Lower lobe of right lung (tissue), 2 donors: ENCODE data around the gene ZFHX3. TPM values are rescaled to one million over a fixed set of nuclear protein-coding genes. Genes with fewer than 3 reads are reported as not detected.

Source experiments
- ATAC-seq, 2 donors: fragments of 200-7000 bp; cut with Tn5 transposase; one replicate each; pipeline ENCODE4 v1.9.1; 2020 to 2022; ENCODE audit warnings: mild to moderate bottlenecking in 2 of 2, moderate library complexity in 2 of 2
- DNase-seq: peaks from one replicate; pipeline ENCODE4 v3.0.0-alpha.2; 2020
- H3K27ac ChIP-seq: fragments of 200-600 bp; one replicate; pipeline ENCODE4 v1.8.0; 2022
- H3K27me3 ChIP-seq: fragments of 200-600 bp; one replicate; pipeline ENCODE4 v1.8.0; 2022; ENCODE audit warnings: low read depth
- H3K36me3 ChIP-seq: fragments of 200-600 bp; one replicate; pipeline ENCODE4 v1.8.0; 2022; ENCODE audit warnings: mild to moderate bottlenecking
- H3K4me1 ChIP-seq: fragments of 200-600 bp; one replicate; pipeline ENCODE4 v1.8.0; 2022
- H3K4me3 ChIP-seq: fragments of 200-600 bp; one replicate; pipeline ENCODE4 v1.8.0; 2022; ENCODE audit warnings: mild to moderate bottlenecking
- H3K9me3 ChIP-seq: fragments of 200-600 bp; one replicate; pipeline ENCODE4 v1.8.0; 2022
- CTCF ChIP-seq: fragments of 200-600 bp; IDR thresholded peaks from one replicate; pipeline ENCODE4 v1.8.0; 2022; ENCODE audit warnings: antibody characterized with exemption, mild to moderate bottlenecking
- intact Hi-C: fragments of 100-400 bp; cut with DNase I; formaldehyde crosslinking; loops from one replicate; pipeline ENCODE4 v1.11.0; 2022
- total RNA-seq: library from RNA; stranded (reverse); fragmentation: NEBNext Ultra II Directional; extraction: Animal tissue kit (Norgen Biotek cat#: 25700); gene quantifications from one replicate; pipeline ENCODE4 v1.2.1, GENCODE V29; 2021
- donor health status: DM: no; HTN: yes; CAD: no; lungs with severe emphysema.

Gene ZFHX3
- total RNA-seq, 1 donor from 2014 or later, result 29.3 TPM

DNA sequence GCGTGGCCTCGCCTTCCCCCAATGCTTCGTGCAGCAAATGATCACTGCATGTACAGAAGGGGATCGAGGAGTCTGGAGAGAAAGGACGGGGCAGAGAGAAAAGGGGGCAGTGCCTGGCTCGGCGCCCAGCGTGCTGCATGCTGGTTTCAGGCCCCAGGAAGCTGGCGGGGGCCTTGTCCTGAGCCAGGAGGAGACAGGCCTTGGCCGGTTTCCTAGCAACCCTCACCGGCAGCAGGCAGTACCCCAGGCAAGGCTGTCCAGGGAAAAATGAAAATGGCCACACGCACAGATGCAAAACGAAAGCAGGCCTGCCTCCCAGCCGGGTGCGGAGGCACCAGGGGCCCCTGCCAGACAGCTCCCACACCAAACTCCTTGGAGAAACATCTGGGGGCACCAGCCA, 126.3 kb downstream of the ZFHX3 start:
- DNase-seq, result no peak
- H3K27ac ChIP-seq, result no peak overlapping the region

DNA sequence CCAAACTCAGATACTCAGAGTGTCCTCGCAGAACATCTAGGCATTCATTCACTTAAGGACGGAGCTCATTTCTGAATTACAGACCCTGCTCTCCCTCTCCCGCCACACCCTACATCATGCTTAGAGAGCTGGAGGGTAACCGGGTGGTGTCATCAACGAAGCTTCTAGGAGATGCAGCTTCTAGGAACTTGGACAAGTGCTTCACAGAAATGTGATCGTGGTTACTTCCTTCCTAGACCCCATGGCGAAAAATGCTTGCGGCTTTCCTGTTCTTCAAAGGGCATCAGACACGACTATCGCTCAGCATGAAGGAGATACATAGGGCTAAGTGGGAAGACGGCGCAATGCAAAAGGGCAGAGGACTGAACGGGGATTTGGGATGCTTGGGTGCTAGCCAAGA, 126.8 kb downstream of the ZFHX3 start:
- Histone ChIP-seq H3K9me3 (no peaks in the 10 kb centered on the region), H3K27ac (no peak overlapping the region), H3K36me3 (no peaks in the 10 kb centered on the region), H3K4me3 (no peak overlapping the region), H3K27me3 (no peaks in the 10 kb centered on the region), H3K4me1 (peaks cover 24% of the 10 kb centered on the region)
- DNase-seq (no peak), ATAC-seq (peak; percentile 38 to 54)
- TF ChIP-seq CTCF, result no peak
- intact Hi-C loops, result no loop called here

More for the DNA sequence above, 126.3 kb downstream of the ZFHX3 start:
- TF ChIP-seq CTCF, result no peak
- no peaks in the 10 kb centered on the region for H3K27me3 ChIP-seq
- no peak overlapping the region for H3K4me3 ChIP-seq
- intact Hi-C loops, result no loop called here
- H3K36me3 ChIP-seq, result no peaks in the 10 kb centered on the region
- peaks cover 24% of the 10 kb centered on the region for H3K4me1 ChIP-seq
- H3K9me3 ChIP-seq, result no peaks in the 10 kb centered on the region
- no peak for ATAC-seq

- Histone ChIP-seq H3K27me3 (no peaks in the 10 kb centered on the region), H3K9me3 (no peaks in the 10 kb centered on the region), H3K4me1 (peaks cover 8% of the 10 kb centered on the region), H3K27ac (no peak overlapping the region), H3K36me3 (no peaks in the 10 kb centered on the region), H3K4me3 (no peak overlapping the region)
- ATAC-seq, result no peak
- intact Hi-C loops, result no loop called here
- no peak for TF ChIP-seq CTCF
- DNase-seq, result no peak
Measured at GRCh38 chr16:72917051-72917450, 130.9 kb downstream of the ZFHX3 start.

DNA sequence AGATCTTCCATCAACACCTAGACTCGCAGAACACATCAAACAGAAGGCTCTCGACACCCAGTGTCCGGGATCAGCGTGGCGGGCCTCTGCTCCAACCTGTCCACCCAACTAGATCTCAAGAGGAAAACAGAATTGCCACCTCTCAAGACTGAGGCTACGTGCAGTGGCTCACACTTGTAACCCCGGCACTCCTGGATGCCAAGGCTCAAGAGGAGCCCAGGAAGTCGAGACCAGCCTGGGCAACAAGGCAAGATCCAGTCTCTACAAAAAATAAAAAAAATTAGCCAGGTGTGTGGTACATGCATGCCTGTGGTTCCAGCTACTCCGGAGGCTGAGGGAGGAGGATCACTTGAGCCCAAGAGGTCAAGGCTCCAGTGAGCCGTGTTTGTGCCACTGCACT, 132.6 kb downstream of the ZFHX3 start:
- H3K36me3 ChIP-seq, result no peaks in the 10 kb centered on the region
- no peaks in the 10 kb centered on the region for H3K9me3 ChIP-seq
- no peak overlapping the region for H3K27ac ChIP-seq
- peak; percentile 18 to 62 for ATAC-seq
- DNase-seq, result no peak
- H3K4me1 ChIP-seq, result no peaks in the 10 kb centered on the region
- TF ChIP-seq CTCF, result no peak
- no peak overlapping the region for H3K4me3 ChIP-seq
- no peaks in the 10 kb centered on the region for H3K27me3 ChIP-seq
- intact Hi-C loops, result no loop called here

DNA sequence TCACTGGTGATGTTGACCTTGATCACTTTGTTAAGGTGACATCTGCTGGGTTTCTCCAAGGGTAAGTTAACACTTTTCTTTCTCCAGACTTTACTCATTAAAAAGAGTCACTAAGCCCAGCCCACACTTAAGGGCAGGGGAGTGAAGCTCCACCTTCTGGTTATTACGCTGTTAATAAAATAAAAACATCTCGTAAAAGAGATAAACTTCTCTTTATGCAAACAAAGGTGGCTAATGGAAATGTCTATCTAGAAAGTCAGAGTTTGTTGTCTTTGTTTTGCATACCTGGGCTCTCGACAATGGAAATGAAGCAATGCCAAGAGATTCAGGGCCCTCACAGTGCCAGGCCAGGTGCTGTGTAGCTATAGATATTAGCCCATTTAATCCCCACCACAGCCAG, 134.4 kb downstream of the ZFHX3 start:
- Histone ChIP-seq H3K4me1 (no peaks in the 10 kb centered on the region), H3K36me3 (no peaks in the 10 kb centered on the region), H3K4me3 (no peak overlapping the region), H3K27ac (no peak overlapping the region), H3K27me3 (no peaks in the 10 kb centered on the region), H3K9me3 (no peaks in the 10 kb centered on the region)
- ATAC-seq (no peak), DNase-seq (no peak)
- intact Hi-C loops, result no loop called here
- no peak for TF ChIP-seq CTCF

DNA sequence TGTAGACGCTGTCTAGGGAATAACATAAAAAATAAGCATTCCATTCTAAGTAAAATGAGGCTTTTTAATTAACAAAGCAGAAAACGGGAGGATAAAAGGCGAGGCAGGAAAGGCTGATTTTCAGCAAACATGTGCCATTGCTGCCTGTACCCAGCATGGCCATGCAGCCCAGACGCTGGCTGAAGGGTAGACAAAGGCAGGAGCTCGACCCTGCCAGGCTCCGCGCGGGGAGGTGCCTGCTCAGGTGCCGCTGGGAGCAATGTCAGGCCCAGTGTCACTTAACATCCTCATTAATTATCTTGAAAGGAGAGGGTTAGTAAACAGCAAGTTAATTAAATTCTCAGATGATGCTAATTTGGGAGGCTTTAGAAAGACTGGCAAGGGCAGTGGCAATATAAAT, 136.0 kb downstream of the ZFHX3 start:
- Histone ChIP-seq H3K4me1 (no peaks in the 10 kb centered on the region), H3K27me3 (no peaks in the 10 kb centered on the region), H3K9me3 (no peaks in the 10 kb centered on the region), H3K27ac (no peak overlapping the region), H3K36me3 (no peaks in the 10 kb centered on the region), H3K4me3 (no peak overlapping the region)
- intact Hi-C loops, result no loop called here
- TF ChIP-seq CTCF, result no peak
- no peak for DNase-seq
- no peak for ATAC-seq
